ENCODE data around the gene CD247.

CD247 gene

DNA sequence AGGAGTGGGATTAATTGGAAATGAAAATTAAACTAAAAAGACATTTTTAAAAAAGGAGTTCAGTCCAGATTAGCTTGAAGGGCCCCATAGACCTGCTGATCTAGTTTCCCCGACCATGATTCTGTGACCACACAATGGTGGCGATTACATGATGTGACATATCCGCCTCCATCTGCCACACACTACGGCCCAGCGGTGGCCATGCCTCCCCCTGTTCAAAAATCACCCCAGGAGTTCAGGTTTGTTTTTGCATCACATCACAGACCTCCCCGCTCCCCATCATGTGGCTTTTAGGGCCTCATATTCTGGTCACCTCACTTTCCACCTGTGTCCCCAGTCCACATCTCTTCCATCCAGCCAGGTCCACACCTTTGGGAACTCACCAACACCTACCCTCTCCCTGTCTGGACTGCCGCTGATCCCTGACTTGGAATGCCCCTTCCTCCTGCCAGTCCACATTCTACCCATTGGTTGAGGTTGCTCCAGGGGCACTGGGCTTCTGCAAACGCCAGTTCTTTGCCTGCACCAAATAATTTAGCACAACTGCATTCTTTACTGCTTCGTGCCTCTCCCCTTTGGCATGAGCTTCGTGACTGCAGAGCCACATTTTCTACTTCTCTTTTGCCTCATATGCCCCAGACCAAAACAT lies 38.9 kb downstream of the CD247 start:
- Histone ChIP-seq H3K36me3 (ENCODE audit: insufficient read depth, low read length) (no peaks in the 10 kb centered on the region), H3K9me3 (ENCODE audit: low read length) (no peaks in the 10 kb centered on the region), H3K4me3 (ENCODE audit: low read depth in 1 of 2, low read length in 2 of 2) (no peak overlapping the region)

DNA sequence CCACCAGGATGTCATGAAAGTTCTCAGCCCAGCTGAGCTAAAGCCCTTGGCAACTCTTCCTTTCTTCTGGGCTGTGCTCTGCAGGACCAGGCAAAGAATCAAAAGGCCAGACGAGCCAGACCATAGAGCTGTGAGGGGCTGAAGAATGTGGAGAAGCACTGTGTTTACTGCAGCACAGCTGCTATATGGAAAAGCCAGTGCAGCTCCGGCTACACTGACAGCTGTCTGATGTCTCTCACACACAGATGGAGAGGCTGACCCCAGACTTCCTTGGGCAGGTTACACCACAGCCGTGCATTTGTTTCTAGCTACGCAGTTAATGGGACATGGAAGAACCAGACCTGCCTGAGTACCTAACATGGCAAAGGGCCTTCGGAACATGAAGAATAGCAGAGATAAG lies 40.3 kb downstream of the CD247 start:
- Histone ChIP-seq H3K4me1 (ENCODE audit: insufficient read depth, low read length) (no peaks in the 10 kb centered on the region), H3K27me3 (ENCODE audit: control insufficient read depth in 1 of 2, insufficient read depth in 2 of 2, low read length in 2 of 2) (no peaks in the 10 kb centered on the region), H3K9me3 (ENCODE audit: low read length) (no peaks in the 10 kb centered on the region), H3K4me3 (ENCODE audit: low read depth in 1 of 2, low read length in 2 of 2) (no peak overlapping the region), H3K36me3 (ENCODE audit: insufficient read depth, low read length) (no peaks in the 10 kb centered on the region), H3K9ac (ENCODE audit: low read length) (no peak overlapping the region), H3K27ac (ENCODE audit: low read depth, low read length) (no peak overlapping the region)

More for the DNA sequence above, 38.9 kb downstream of the CD247 start:
- Histone ChIP-seq H3K9ac (ENCODE audit: low read length) (no peak overlapping the region), H3K4me1 (ENCODE audit: insufficient read depth, low read length) (no peaks in the 10 kb centered on the region), H3K27me3 (ENCODE audit: control insufficient read depth in 1 of 2, insufficient read depth in 2 of 2, low read length in 2 of 2) (no peaks in the 10 kb centered on the region), H3K27ac (ENCODE audit: low read depth, low read length) (no peak overlapping the region)

DNA sequence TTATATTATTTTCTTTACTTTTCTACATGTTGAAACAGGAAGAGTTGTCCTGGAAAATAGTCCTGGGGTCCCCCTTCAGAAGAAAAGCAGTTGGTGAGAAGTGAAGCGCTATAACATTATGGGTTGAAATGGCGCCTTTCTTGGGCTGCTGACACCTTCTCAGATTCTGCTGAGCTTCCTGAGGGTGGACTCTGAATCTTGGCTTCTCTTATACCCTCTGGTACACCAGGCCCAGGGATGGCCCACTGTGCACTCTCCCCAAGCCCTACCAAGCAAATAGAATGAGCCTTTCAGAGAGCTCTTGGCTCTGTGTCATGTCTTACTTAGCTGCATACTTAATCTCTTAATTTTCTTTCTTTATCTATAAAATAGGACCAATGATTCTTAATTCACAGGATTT lies 42.3 kb downstream of the CD247 start:
- Histone ChIP-seq H3K9ac (ENCODE audit: low read length) (no peak overlapping the region), H3K27ac (ENCODE audit: low read depth, low read length) (no peak overlapping the region), H3K27me3 (ENCODE audit: control insufficient read depth in 1 of 2, insufficient read depth in 2 of 2, low read length in 2 of 2) (no peaks in the 10 kb centered on the region), H3K4me3 (ENCODE audit: low read depth in 1 of 2, low read length in 2 of 2) (no peak overlapping the region), H3K36me3 (ENCODE audit: insufficient read depth, low read length) (no peaks in the 10 kb centered on the region), H3K4me1 (ENCODE audit: insufficient read depth, low read length) (no peaks in the 10 kb centered on the region), H3K9me3 (ENCODE audit: low read length) (no peaks in the 10 kb centered on the region)

DNA sequence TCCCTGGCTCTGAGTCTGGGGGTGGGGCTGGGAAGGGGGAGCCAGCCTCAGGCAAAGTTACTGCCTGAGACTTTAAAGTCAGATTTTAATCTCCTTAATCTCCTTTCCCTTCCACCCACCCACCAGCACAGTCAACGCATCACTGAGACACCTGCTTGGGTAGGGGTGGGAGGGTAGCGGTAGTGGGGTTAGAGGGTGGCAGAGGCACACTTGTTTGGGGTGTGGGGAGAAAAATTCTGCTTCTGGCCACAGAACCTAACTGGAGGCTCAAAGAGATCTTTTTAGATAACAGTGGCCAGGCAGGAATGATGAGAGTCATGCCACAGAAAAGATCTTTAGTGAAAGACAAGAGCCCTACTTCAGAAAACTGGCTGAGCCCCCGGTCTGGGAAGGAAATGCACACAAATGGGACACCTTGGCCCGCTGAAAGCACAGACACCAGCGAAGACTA lies 44.1 kb downstream of the CD247 start:
- Histone ChIP-seq H3K27ac (ENCODE audit: low read depth, low read length) (no peak overlapping the region), H3K4me3 (ENCODE audit: low read depth in 1 of 2, low read length in 2 of 2) (no peak overlapping the region), H3K36me3 (ENCODE audit: insufficient read depth, low read length) (no peaks in the 10 kb centered on the region), H3K9ac (ENCODE audit: low read length) (no peak overlapping the region), H3K27me3 (ENCODE audit: control insufficient read depth in 1 of 2, insufficient read depth in 2 of 2, low read length in 2 of 2) (no peaks in the 10 kb centered on the region), H3K4me1 (ENCODE audit: insufficient read depth, low read length) (no peaks in the 10 kb centered on the region), H3K9me3 (ENCODE audit: low read length) (no peaks in the 10 kb centered on the region)

DNA sequence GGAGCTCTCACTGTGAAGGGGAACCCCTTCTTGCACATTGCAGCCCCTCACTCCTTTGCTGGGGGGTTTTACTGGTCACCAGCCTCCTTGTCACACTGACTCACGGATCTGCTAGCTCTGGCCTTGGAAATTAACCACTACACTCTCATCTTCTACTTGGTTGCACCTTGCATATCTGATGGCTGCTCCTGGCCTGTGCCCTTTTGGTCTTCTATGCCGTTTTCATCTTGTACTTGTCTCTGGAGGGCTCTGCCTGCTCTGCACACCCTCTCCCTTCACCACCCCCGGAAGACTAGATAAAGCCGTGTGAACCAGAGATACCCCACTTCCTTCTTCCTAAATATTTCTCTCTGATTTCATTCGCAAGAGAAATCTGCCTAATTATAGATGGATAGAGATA lies 44.6 kb downstream of the CD247 start:
- H3K4me3 ChIP-seq (ENCODE audit: low read depth in 1 of 2, low read length in 2 of 2), result no peak overlapping the region
- H3K4me1 ChIP-seq (ENCODE audit: insufficient read depth, low read length), result no peaks in the 10 kb centered on the region
- no peaks in the 10 kb centered on the region for H3K9me3 ChIP-seq (ENCODE audit: low read length)
- H3K9ac ChIP-seq (ENCODE audit: low read length), result no peak overlapping the region
- H3K27ac ChIP-seq (ENCODE audit: low read depth, low read length), result no peak overlapping the region
- H3K27me3 ChIP-seq (ENCODE audit: control insufficient read depth in 1 of 2, insufficient read depth in 2 of 2, low read length in 2 of 2), result no peaks in the 10 kb centered on the region
- no peaks in the 10 kb centered on the region for H3K36me3 ChIP-seq (ENCODE audit: insufficient read depth, low read length)

DNA sequence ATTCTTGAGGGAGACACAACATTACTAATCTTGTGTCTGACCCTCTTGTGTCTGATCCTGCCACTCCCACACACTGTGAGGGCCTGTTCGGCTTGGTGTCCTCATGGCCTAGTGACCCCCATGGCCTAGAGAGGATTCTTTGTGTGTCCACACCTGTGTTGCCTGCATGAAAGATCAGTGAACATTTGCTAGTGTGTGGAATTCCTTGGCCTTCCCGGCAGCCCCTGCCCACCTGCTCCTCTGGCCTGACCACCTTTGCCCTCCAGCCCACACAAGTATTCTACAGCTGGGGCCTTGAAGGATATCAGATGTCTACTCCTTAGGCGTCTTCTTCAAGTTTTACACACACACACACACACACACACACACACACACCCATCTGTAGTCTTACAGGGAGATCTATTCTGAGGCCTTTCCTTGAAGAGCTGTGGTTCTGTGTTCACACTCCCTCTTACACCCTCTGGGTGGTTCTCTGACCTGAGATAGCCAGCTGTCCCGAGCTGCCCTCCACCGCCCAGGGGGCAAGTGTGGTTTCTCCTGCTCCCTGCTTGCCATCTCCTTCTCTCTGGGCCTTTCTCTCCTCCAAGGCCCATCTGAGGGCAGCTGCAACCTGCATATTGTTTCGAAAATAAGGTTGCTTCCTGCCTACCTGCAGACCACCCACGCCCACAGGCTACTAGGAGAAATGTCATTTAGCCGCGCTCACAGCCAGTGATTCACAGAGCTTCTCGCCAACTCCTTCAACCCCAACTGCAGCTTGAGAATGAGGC lies 45.4 kb downstream of the CD247 start:
- H3K4me1 ChIP-seq (ENCODE audit: insufficient read depth, low read length), result no peaks in the 10 kb centered on the region
- H3K4me3 ChIP-seq (ENCODE audit: low read depth in 1 of 2, low read length in 2 of 2), result no peak overlapping the region

DNA sequence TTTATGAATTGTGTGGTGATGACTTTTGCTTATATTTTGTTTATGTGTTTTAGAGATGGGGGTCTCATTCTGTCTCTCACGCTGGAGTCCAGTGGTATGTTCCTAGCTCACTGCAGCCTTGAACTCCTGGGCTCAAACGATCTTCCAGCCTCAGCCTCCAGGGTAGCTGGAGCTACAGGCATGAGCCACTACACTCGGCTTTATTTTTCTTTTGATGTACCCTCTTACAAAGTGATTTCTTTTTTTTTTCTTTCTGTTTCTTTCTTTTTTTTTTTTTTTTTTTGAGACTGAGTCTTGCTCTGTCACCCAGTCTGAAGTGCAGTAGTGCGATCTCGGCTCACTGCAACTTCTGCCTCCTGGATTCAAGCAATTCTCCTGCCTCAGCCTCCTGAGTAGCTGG lies 46.8 kb downstream of the CD247 start:
- Histone ChIP-seq H3K9ac (ENCODE audit: low read length) (no peak overlapping the region), H3K9me3 (ENCODE audit: low read length) (no peaks in the 10 kb centered on the region), H3K4me3 (ENCODE audit: low read depth in 1 of 2, low read length in 2 of 2) (no peak overlapping the region), H3K27me3 (ENCODE audit: control insufficient read depth in 1 of 2, insufficient read depth in 2 of 2, low read length in 2 of 2) (no peaks in the 10 kb centered on the region), H3K4me1 (ENCODE audit: insufficient read depth, low read length) (no peaks in the 10 kb centered on the region), H3K27ac (ENCODE audit: low read depth, low read length) (no peak overlapping the region), H3K36me3 (ENCODE audit: insufficient read depth, low read length) (no peaks in the 10 kb centered on the region)

More for the DNA sequence above, 45.4 kb downstream of the CD247 start:
- H3K9me3 ChIP-seq (ENCODE audit: low read length), result no peaks in the 10 kb centered on the region
- H3K9ac ChIP-seq (ENCODE audit: low read length), result no peak overlapping the region
- no peaks in the 10 kb centered on the region for H3K27me3 ChIP-seq (ENCODE audit: control insufficient read depth in 1 of 2, insufficient read depth in 2 of 2, low read length in 2 of 2)
- H3K27ac ChIP-seq (ENCODE audit: low read depth, low read length), result no peak overlapping the region
- no peaks in the 10 kb centered on the region for H3K36me3 ChIP-seq (ENCODE audit: insufficient read depth, low read length)

DNA sequence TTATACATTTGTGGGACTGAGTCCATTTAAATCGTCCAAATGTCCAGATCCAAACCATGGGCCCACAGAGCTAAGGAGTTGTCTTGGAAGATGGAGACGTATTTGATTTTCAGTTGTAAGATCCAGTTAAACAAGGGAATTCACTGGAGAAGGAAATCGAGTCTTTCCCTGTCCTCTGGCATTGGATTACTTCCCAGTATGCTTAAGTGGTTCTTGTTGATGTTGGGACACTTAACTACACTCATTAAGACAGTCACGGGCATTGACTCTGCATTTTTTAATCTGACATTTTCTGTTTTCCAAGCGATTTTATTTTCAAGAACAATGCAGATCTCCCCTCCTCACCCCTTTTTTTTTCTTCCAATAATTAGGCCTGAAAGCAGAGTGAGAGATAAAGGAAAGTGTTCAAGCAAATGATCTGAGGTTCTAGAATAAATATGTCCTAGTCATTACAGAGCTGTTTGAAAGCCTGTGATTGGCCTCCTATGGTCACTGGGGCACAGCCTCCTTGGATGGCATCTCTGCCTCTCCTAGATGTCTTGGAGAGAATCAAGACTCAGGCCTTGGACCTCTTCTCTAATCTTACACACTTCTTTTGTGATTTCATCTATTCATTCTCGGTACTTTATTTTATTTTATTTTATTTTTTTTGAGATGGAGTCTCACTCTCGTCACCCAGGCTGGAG lies 48.9 kb downstream of the CD247 start:
- H3K27ac ChIP-seq (ENCODE audit: low read depth, low read length), result no peak overlapping the region
- no peaks in the 10 kb centered on the region for H3K36me3 ChIP-seq (ENCODE audit: insufficient read depth, low read length)
- no peaks in the 10 kb centered on the region for H3K9me3 ChIP-seq (ENCODE audit: low read length)
- no peaks in the 10 kb centered on the region for H3K27me3 ChIP-seq (ENCODE audit: control insufficient read depth in 1 of 2, insufficient read depth in 2 of 2, low read length in 2 of 2)
- no peak overlapping the region for H3K9ac ChIP-seq (ENCODE audit: low read length)
- no peaks in the 10 kb centered on the region for H3K4me1 ChIP-seq (ENCODE audit: insufficient read depth, low read length)
- no peak overlapping the region for H3K4me3 ChIP-seq (ENCODE audit: low read depth in 1 of 2, low read length in 2 of 2)

DNA sequence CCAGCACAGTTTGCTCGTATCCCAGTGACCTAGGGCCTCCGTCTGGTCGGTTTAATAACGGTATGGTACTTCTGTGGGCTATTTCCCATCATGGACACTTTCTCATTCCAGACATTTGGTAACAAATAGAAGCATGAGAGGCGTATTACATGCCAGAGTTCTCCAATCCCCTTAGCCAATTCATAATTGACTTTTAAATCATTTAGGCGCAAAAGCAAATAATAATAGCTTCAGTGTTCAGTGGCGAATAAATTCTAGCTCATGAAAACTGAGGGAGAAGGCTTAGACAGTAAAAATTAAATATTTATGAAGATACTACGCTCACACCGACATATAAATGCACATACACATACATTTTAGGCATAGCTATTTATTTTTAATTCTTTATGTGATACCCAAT lies 50.6 kb downstream of the CD247 start:
- Histone ChIP-seq H3K27ac (ENCODE audit: low read depth, low read length) (no peak overlapping the region), H3K9me3 (ENCODE audit: low read length) (no peaks in the 10 kb centered on the region), H3K27me3 (ENCODE audit: control insufficient read depth in 1 of 2, insufficient read depth in 2 of 2, low read length in 2 of 2) (no peaks in the 10 kb centered on the region), H3K36me3 (ENCODE audit: insufficient read depth, low read length) (no peaks in the 10 kb centered on the region), H3K9ac (ENCODE audit: low read length) (no peak overlapping the region), H3K4me3 (ENCODE audit: low read depth in 1 of 2, low read length in 2 of 2) (no peak overlapping the region), H3K4me1 (ENCODE audit: insufficient read depth, low read length) (no peaks in the 10 kb centered on the region)

DNA sequence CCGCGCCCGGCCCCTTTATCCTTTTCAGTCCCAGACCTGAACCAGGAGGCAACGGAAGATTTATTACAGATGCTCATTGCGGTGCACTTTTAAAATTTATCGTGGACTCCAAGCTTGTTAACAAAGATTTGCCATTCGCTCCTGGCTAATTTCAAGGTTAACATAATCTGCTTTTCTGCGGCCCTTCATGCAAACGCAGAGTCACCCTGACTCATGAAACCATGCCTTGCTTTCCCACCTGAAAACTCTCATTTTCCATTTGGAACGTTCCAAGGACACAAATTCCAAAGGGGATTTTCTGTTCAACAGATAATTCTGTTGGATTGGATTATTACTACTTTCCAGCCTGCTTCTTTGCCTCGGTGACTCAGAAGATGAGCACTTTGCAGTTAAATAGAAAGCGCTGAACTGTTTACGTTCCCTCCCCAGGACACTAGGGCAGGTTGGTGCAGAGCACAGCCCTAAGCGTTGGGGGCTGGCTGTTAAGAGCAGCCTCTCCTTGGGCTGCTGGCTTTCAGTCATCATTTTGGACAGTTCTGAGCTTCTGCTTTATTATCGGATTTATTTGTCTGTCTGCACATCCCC lies 51.1 kb downstream of the CD247 start:
- Histone ChIP-seq H3K9ac (ENCODE audit: low read length) (no peak overlapping the region), H3K27me3 (ENCODE audit: control insufficient read depth in 1 of 2, insufficient read depth in 2 of 2, low read length in 2 of 2) (no peaks in the 10 kb centered on the region), H3K36me3 (ENCODE audit: insufficient read depth, low read length) (no peaks in the 10 kb centered on the region), H3K4me3 (ENCODE audit: low read depth in 1 of 2, low read length in 2 of 2) (no peak overlapping the region), H3K27ac (ENCODE audit: low read depth, low read length) (no peak overlapping the region), H3K9me3 (ENCODE audit: low read length) (no peaks in the 10 kb centered on the region), H3K4me1 (ENCODE audit: insufficient read depth, low read length) (no peaks in the 10 kb centered on the region)

DNA sequence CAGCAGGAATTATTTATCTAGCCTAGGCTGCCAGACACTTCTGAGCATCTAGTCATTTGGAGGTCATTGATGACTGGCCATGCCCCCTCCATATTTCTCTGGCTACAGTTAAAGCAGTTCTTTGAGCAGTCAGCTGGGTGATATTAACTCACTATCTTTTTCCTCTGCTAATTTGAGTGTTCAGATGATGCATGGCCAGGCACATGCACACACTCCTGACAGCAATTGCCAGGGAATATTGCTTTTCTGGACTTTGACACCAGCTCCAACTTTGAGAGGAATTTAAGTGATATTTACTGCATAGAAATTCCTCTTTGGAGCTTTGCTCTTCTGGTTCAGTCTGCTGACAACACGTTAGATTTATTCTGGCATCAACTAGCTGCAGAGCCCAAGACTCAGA lies 52.6 kb downstream of the CD247 start:
- H3K36me3 ChIP-seq (ENCODE audit: insufficient read depth, low read length), result no peaks in the 10 kb centered on the region
- H3K9me3 ChIP-seq (ENCODE audit: low read length), result no peaks in the 10 kb centered on the region
- H3K27me3 ChIP-seq (ENCODE audit: control insufficient read depth in 1 of 2, insufficient read depth in 2 of 2, low read length in 2 of 2), result no peaks in the 10 kb centered on the region
- H3K4me1 ChIP-seq (ENCODE audit: insufficient read depth, low read length), result no peaks in the 10 kb centered on the region
- no peak overlapping the region for H3K27ac ChIP-seq (ENCODE audit: low read depth, low read length)
- no peak overlapping the region for H3K9ac ChIP-seq (ENCODE audit: low read length)
- H3K4me3 ChIP-seq (ENCODE audit: low read depth in 1 of 2, low read length in 2 of 2), result no peak overlapping the region
